ENCODE data around the gene TRABD2A. TPM values are rescaled to one million over a fixed set of nuclear protein-coding genes. Genes with fewer than 3 reads are reported as not detected.

The TRABD2A gene
- total RNA-seq, 1 experiment from 2014 or later = 7.1 TPM

GRCh38 chr2:84854850-84855249 is 26.0 kb downstream of the TRABD2A start:
- no peak for DNase-seq (ENCODE audit: low read depth)

DNA sequence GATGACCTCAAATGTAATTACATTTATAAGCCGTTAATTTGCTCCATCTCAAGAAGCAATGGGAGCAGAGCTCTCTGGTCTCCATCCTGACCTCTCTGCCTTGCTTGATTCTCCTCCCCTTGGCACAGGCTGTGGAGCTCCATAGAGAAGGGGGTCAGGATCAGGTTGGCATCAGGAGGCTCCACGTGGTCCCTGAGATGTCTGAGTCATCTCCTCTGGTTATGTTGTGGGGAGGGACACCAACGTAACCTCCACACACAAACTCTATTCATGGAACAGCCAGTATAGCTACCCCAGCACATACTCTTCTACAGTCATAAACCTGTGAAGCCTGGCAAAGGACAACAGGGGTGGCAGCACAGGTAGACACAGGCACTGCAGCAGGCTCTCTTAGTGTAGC is 29.0 kb downstream of the TRABD2A start:
- DNase-seq (ENCODE audit: low read depth) = no peak

DNA sequence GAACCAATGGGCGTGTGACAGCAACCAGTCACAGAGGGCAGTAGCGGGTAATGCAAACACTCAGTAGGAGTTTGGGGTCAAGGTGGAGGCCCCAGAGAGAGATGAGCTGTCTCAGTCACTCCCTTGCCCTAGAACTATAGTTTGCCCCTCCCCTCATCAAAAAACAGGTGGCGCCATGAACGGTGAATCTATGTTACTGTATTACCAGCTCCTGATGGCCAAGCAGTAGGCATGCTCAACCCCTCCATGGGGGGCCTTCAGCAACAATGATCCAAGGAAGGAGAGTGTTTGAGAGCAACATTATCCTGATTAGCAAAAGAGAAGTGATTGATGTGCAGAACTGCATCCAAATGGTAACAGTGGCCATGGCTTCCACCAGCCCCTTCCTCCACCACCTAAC is 30.4 kb downstream of the TRABD2A start:
- no peak for DNase-seq (ENCODE audit: low read depth)

DNA sequence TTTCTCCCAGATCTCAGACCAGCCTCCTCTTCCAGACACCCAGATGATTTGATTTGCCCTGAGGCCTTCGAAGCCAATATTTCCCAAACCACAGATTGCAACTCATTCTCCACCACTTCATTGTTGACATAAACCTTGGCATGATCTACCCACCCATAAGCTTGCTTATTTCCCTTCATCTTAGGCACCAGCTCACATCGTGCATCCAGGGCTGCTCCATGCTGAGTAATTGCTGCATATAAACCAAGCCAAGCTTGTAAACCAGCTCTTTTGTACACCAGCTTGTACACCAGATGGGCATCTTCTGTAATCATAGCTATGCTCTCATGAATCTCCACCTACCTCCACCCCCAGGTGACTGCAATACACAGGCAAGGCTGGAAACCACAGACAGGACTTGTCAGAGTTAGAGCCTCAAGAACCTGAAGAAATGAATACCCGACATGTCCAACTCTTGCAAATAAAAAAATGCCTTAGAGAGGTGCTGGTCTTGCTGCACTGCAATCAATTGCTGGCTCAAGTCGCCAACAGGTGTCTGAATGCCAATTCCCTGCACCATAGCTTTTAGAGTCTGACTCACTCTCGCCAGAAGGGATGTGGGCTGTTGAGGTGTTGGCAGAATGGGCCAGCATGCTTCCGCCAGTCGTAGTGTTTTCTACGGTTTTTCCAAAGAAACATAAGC is 31.5 kb downstream of the TRABD2A start:
- peak; percentile 59 for DNase-seq (ENCODE audit: low read depth)

GRCh38 chr2:84847326-84848050 is 33.4 kb downstream of the TRABD2A start:
- DNase-seq (ENCODE audit: low read depth) = no peak

- peak; percentile 33 for DNase-seq (ENCODE audit: low read depth)
These were observed 34.1 kb downstream of the TRABD2A start for GRCh38 chr2:84846741-84847142.

DNA sequence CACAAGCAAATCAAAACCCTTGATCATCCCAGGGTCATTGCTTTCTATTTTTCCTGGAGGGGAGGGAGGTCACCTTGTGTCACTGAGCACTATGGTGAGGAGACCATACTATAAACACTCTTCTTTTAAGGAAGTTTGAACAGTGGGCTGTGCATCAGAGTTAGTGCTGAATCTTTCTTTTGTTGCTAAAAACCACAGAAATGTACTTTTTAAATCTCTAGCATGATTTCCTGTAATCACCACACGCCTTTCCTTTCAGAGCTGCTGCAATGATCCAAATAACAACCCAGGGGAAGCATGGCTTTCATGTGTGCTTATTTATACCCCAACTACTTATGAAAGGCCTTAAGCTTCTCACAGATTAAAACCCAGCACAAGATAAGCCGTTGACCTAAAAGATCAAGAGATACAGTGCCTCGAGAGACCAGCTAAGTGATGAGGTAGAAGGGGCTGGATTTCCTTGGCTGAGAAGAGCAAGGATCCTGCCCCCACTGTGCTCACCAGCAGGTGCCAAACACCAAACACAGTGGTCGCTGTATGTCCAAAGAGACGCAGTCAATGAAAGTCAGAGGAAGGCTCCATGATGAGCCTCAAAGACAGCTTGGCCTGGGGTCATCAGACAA is 34.7 kb downstream of the TRABD2A start:
- DNase-seq (ENCODE audit: low read depth) = no peak

GRCh38 chr2:84844141-84844540 is 36.7 kb downstream of the TRABD2A start:
- DNase-seq (ENCODE audit: low read depth) = no peak

- no peak for DNase-seq (ENCODE audit: low read depth)
These were observed 39.3 kb downstream of the TRABD2A start for GRCh38 chr2:84841577-84841976.

- DNase-seq (ENCODE audit: low read depth) = peak; percentile 58
These were observed 40.6 kb downstream of the TRABD2A start for GRCh38 chr2:84840306-84840705.

DNA sequence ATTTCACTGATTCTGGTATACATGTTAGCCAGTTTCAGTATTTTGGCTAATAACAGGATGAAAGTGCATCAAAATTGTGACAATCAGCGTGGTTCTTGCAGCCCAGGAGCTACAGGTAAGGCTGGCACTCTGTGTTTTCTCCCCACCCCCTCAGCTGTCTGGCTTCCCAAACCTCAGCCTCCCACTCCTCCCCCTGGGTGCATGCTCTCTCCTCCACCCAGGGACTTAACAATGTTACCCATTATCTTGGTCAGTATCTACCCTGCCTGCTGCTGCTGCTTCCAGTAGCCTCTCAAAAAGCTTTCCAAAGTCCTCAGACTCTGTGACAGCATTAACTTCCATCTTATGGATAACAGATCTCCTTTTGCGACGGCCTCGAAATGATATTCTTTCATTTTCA is 41.0 kb downstream of the TRABD2A start:
- DNase-seq (ENCODE audit: low read depth) = no peak

DNA sequence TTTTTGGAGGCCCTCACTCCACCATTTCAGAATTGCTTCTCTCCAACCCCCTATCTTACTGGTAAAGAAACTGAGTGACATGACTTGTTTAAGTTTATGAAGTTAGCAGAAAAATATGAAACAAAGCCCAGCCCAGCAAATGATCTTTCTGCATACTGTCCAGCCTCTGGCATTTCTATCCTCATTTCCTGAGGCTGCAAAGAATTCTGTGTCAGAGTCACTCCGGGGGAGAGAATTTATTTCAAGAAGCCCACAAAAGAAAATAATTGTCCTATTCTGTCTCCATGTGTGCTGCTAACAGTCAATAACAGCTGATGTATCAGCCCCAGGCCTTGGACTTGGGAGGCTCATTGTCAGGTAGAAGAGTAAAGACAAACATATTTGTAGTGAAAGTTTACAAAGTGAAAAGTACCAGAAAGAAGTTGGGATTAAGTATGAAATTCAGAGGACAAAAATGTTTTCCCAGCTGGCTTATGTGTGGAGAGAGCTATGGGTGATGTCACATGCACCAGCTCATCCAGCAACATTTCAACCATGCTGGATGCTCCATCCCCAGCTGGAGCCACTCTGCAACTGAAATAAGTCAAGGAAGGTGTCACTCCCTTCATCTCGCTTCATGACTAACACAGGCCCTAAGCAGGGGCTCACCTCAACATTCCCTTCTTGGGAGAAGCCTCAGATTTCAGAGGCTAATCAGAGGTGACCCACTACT is 42.3 kb downstream of the TRABD2A start:
- DNase-seq (ENCODE audit: low read depth) = no peak

GRCh38 chr2:84836215-84836614 is 44.7 kb downstream of the TRABD2A start:
- no peak for DNase-seq (ENCODE audit: low read depth)

GRCh38 chr2:84833481-84834150 is 47.3 kb downstream of the TRABD2A start:
- no peak for DNase-seq (ENCODE audit: low read depth)

- DNase-seq (ENCODE audit: low read depth) = peak; percentile 13
These were observed 48.0 kb downstream of the TRABD2A start for GRCh38 chr2:84832772-84833461.

GRCh38 chr2:84830758-84831500 is 50.0 kb downstream of the TRABD2A start:
- no peak for DNase-seq (ENCODE audit: low read depth)

- DNase-seq (ENCODE audit: low read depth) = peak; percentile 57
These were observed 50.8 kb downstream of the TRABD2A start for GRCh38 chr2:84830095-84830494.

DNA sequence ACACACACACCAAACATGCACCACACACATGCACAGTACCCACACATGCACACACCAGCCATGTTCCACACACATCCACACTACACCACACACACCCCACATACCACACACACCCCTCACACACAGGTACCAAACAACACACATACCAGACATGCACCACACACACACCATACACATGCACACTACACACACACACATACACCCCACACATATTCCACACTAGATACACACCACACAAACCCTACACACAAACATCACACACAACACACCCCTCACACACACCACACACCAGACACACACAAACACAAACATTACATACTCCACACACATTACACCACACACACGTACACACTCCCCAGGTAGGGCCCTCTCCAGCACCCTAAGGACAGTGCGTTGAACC is 51.2 kb downstream of the TRABD2A start:
- DNase-seq (ENCODE audit: low read depth) = no peak

- DNase-seq (ENCODE audit: low read depth) = no peak
These were observed 52.8 kb downstream of the TRABD2A start for GRCh38 chr2:84827978-84828575.

GRCh38 chr2:84823788-84824187 is 57.1 kb downstream of the TRABD2A start:
- DNase-seq (ENCODE audit: low read depth) = no peak
